Activated CD8-positive, alpha-beta memory T cell treated with anti-CD3 and anti-CD28 coated beads, Interleukin-2, amount 50 U/mL, for 1 hour (primary cell): ENCODE data around the gene CFHR5.
"Not testable (repeated sequence)": the region's sequence is repeated elsewhere in the genome, so short reads cannot be mapped to it uniquely, and the experiment has no call there.

Experiments
- DNase-seq: peaks from one replicate; pipeline ENCODE4 v3.0.0-alpha.2; 2020; ENCODE audit errors: extremely low read depth

Gene CFHR5

DNA sequence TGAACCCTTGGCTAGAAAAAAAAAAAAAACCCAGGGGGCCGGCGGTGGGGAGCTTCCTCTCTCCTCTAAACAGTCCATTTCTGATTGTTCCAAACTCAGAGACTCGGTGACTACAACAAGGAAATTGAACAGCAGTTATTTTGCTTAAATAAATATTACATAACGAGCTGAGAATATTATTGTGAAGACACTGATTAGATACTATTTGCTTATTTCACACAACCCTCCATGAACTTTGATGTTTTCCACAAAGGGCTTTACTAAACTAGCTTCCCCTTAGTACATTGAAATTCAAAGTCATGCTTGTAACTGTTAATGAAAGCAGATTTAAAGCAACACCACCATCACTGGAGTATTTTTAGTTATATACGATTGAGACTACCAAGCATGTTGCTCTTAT lies at the start of gene CFHR5:
CFHR5 (plus strand) TSS at position 279 of the 400 bp plus-strand sequence; CDS start at position 388, 109 bp downstream.
- no peak for DNase-seq

- DNase-seq: not testable (repeated sequence)
Measured at GRCh38 chr1:196932853-196933252, 44.5 kb upstream of the CFHR5 start.

DNA sequence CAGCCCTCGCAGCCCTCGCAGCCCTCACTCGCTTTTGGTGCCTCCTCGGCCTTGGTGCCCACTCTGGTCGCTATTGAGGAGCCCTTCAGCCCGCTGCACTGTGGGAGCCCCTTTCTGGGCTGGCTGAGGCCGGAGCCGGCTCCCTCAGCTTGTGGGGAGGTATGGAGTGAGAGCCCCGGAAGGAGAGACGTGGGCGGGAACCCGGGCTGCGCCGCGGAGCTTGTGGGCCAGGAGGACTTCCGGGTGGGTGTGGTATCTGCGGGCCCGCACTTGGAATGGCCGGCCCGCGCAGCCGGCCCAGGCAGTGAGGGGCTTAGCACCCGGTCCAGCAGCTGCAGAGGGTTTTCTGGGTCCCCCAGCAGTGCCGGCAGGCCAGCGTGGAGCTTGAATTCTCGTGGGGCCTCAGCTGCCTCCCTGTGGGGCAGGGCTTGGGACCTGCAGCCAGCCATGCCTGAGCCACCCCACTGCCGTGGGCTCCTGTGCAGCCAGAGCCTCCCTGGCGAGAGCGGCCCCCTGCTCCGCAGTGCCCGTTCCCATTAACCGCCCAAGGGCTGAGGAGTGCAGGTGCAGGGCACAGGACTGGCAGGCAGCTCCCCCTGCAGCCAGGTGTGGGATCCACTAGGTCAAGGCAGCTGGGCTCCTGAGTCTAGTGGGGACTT lies 43.7 kb upstream of the CFHR5 start:
- DNase-seq: no peak

DNA sequence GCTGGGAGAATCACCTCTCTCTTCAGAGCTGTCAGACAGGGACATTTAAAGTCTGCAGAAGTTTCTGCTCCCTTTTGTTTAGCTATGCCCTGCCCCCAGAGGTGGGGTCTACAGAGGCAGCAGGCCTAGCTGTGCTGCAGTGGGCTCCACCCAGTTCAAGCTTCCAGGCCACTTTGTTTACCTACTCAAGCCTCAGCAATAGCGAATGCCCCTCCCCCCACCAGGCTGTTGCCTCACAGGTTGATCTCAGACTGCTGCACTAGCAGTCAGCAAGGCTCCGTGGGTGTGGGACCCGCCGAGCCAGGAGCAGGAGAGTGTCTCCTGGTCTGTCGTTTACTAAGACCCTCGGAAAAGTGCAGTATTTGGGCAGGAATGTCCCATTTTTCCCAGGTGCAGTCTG lies 35.9 kb upstream of the CFHR5 start:
- DNase-seq: not testable (repeated sequence)

DNA sequence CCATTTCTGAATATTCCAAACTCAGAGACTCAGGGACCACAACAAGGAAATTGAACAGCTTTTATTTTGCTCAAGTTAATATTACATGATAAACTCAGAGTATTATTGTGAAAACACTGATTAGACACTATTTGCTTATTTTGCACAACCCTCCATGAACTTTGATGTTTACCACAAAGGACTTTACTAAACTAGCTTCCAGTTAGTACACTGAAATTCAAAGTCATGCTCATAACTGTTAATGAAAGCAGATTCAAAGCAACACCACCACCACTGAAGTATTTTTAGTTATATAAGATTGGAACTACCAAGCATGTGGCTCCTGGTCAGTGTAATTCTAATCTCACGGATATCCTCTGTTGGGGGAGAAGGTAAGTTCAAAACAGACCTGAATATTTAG lies 33.8 kb upstream of the CFHR5 start, which contains the start of gene CFHR2:
CFHR2 (plus strand) TSS at position 171 of the 400 bp plus-strand sequence; CDS start at position 314, 143 bp downstream.
- DNase-seq: not testable (repeated sequence)

DNA sequence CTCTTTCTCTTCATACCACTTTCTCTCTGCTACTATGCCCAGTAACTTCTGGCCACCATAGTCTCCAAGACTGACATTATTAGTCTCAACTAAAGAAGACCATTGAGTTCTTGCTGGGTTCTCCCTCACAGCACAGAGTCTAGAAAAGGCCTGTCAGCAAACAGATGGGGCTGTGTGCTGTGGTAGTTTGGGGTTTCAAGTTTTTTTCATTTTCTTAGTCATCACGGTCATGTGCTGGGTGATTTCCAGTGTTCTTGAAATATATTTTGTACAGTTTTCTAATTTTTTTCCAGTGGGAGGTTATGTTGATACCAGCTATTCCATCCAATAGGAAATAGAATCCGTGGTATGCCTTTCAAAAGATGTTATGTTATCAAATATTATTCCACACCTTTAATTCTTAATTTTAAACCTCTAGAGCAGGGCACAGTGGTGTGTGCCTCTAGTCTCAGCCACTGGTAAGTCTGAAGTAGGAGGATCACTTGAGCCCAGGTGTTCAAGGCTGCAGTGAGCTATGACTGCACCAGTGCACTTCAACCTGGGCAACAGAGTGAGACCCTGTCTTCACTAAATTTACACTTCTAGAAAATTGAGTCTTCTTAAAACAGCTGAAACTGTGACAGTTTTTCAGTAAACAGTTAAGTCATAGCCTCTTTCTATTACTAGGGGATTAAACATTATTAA lies 25.5 kb upstream of the CFHR5 start:
- no peak for DNase-seq

- DNase-seq: no peak
Measured at GRCh38 chr1:196954778-196955177, 22.6 kb upstream of the CFHR5 start.

GRCh38 chr1:196955926-196956325 lies 21.4 kb upstream of the CFHR5 start:
- no peak for DNase-seq

DNA sequence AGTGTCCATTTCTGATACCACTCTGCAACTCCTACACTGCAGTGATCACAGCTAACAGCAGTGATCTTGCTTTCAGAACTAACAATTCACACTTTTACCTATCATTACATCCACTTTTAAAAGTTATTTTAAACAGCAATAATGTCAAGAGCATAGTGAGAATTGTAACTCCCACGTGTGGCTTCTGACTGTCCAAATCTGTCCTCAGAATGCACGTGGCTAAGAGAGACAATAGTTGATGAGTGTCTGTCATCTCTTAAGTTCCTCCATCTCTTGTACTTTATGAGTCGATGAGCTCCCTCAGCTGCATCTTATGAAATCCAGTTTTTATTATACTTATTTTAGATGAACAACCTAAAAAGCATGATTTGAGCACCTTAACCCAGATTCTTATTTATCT lies 16.5 kb upstream of the CFHR5 start:
- no peak for DNase-seq

- no peak for DNase-seq
Measured at GRCh38 chr1:196970182-196970581, 7.2 kb upstream of the CFHR5 start.

- DNase-seq: no peak
Measured at GRCh38 chr1:196976278-196976677, 1.1 kb upstream of the CFHR5 start.

GRCh38 chr1:196980859-196981258 lies 3.5 kb downstream of the CFHR5 start:
- no peak for DNase-seq

DNA sequence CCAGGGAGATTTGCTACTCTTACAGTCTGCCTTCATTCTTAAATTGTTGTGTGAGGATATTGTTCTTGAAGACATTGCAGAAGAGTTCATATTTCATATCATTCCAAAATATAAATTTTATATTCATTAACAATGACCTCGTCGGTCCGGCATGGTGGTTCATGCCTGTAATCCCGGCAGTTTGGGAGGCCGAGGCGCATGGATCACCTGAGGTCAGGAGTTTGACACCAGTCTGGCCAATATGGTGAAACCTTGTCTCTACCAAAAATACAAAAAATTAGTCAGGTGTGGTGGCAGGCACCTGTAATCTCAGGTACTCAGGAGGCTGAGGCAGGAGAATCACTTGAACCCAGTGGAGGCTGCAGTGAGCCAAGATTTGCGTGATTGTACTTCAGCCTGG lies 4.9 kb downstream of the CFHR5 start:
- not testable (repeated sequence) for DNase-seq

GRCh38 chr1:196991919-196992651 lies 14.7 kb downstream of the CFHR5 start:
- DNase-seq: not testable (repeated sequence)

GRCh38 chr1:196993916-196994315 lies 16.6 kb downstream of the CFHR5 start:
- no peak for DNase-seq

DNA sequence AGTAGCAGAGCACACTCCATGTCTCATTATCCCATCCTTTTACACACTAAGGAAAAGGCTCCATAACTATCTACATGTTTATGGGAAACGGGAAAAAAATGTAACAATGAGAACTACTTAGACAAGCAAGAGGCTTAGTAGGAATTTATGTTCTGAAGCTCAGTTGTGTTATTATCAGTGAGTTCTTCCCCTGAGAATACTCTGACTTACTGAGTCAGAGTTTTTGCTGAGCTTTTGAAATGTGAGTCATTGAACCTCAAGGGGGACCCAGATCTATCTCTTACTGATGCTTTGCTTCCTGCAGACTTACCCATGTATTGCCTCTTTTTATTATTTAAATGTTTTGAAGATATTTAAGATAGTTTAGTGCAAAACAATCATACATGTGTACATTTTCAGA lies 20.1 kb downstream of the CFHR5 start:
- no peak for DNase-seq

DNA sequence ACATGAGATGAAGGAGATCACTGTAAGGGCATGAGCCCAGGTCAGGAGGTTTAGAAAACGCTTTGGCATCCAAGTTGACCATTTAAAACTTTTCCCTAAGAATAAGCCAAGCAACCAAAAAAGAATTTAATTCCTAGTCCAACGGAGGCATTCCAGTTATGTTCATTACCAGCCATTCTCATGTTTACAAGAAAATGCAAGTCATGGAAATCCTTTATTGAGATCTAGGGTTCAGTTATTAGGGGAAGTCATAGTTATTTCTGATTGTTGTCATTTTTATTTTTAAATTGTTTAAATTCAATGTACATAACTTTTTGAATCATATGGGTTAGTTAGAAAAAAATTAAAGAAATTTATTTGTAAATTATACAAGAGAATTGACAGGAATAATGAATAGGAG lies 24.5 kb downstream of the CFHR5 start:
- no peak for DNase-seq

DNA sequence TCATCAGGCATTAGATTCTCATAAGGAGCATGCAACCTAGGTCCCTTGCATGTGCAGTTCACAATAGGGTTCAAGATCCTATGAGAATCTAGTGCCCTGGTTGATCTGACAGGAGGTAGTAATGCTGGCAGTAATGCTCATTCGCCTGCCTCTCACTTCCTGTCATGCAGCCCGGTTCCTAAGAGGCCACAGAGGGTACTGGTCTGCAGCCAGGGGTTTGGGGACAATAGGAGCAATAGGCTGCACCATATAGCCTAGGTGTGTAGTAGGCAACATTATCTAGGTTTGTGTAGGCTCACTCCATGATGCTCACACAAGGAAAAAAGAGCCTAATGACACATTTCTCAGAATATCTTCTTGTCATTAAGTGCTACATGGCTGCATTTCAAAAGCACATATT lies 25.8 kb downstream of the CFHR5 start:
- DNase-seq: no peak

DNA sequence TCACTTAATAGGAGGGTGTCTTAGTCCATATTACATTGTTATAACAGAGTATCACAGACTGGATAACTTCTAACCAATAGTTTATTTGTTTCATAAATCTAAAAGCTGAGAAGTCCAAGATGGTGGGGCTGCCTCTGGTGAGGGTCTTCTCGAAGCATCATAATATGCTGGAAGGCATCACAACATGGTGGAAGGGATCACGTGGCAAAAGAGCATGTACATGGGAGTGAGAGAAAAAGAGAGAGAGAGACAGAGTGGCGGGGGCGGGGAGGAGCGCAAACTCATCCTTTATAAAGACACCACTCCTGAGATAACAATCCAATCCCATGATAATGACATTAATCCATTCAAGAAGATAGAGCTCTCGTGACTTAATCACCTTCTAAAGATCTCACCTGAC lies 31.5 kb downstream of the CFHR5 start:
- DNase-seq: no peak

- DNase-seq: no peak
Measured at GRCh38 chr1:197011614-197012013, 34.3 kb downstream of the CFHR5 start.

- no peak for DNase-seq
Measured at GRCh38 chr1:197013234-197013633, 35.9 kb downstream of the CFHR5 start.

- DNase-seq: no peak
Measured at GRCh38 chr1:197016751-197017150, 39.4 kb downstream of the CFHR5 start.
